ENCODE results near the gene MRTO4.

DNA sequence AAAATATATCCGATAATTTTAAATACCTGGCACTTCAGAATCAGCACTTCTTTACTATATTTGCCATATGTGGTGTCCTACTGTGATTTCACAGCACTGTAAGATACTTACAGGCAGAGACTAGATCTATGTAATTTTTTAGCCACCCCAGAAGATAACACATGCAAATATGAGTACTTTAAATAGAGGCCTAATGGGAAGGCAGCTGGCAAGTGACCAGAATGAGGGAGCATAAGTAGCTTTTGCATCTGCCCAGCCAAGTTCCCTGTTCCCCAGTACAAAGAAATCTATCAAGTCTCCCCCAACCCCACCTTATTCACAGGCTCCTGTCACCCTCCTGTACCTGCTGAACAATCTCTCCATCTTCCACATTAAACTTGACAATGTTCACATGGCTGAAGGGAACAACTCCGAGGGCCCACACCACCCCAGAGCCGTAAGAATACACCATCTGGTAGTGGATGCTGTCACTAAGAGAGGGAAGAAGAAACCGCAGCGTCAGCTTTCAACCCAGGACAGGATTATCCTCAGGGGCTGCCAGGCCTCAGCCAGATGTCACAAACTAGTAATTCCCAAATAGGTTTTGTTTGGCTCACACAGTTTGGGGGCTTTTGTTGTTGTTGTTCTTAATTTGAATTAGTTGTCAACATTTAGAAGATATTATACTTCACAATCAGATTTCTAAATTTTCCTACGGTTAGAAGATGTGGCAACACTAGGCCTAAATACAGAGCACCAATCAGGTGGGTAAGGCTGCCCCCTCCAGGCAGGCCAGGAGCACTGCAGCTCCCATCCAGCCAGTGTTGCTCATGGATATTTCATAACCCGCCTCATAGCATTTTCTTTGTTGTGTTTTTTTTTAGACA, 10.7 kb upstream of the MRTO4 start:
- TF ChIP-seq, protein P1, sequence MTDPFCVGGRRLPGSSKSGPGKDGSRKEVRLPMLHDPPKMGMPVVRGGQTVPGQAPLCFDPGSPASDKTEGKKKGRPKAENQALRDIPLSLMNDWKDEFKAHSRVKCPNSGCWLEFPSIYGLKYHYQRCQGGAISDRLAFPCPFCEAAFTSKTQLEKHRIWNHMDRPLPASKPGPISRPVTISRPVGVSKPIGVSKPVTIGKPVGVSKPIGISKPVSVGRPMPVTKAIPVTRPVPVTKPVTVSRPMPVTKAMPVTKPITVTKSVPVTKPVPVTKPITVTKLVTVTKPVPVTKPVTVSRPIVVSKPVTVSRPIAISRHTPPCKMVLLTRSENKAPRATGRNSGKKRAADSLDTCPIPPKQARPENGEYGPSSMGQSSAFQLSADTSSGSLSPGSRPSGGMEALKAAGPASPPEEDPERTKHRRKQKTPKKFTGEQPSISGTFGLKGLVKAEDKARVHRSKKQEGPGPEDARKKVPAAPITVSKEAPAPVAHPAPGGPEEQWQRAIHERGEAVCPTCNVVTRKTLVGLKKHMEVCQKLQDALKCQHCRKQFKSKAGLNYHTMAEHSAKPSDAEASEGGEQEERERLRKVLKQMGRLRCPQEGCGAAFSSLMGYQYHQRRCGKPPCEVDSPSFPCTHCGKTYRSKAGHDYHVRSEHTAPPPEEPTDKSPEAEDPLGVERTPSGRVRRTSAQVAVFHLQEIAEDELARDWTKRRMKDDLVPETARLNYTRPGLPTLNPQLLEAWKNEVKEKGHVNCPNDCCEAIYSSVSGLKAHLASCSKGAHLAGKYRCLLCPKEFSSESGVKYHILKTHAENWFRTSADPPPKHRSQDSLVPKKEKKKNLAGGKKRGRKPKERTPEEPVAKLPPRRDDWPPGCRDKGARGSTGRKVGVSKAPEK (CRISPR knock-in tag; IDR thresholded peaks at IDR 0.05; ENCODE audit: borderline replicate concordance), result no peak
- no peak for TF ChIP-seq ZNF652 (CRISPR knock-in tag; IDR thresholded peaks at IDR 0.05; ENCODE audit: borderline replicate concordance, low read depth)
- TF ChIP-seq, protein P2, sequence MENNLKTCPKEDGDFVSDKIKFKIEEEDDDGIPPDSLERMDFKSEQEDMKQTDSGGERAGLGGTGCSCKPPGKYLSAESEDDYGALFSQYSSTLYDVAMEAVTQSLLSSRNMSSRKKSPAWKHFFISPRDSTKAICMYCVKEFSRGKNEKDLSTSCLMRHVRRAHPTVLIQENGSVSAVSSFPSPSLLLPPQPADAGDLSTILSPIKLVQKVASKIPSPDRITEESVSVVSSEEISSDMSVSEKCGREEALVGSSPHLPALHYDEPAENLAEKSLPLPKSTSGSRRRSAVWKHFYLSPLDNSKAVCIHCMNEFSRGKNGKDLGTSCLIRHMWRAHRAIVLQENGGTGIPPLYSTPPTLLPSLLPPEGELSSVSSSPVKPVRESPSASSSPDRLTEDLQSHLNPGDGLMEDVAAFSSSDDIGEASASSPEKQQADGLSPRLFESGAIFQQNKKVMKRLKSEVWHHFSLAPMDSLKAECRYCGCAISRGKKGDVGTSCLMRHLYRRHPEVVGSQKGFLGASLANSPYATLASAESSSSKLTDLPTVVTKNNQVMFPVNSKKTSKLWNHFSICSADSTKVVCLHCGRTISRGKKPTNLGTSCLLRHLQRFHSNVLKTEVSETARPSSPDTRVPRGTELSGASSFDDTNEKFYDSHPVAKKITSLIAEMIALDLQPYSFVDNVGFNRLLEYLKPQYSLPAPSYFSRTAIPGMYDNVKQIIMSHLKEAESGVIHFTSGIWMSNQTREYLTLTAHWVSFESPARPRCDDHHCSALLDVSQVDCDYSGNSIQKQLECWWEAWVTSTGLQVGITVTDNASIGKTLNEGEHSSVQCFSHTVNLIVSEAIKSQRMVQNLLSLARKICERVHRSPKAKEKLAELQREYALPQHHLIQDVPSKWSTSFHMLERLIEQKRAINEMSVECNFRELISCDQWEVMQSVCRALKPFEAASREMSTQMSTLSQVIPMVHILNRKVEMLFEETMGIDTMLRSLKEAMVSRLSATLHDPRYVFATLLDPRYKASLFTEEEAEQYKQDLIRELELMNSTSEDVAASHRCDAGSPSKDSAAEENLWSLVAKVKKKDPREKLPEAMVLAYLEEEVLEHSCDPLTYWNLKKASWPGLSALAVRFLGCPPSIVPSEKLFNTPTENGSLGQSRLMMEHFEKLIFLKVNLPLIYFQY (CRISPR knock-in tag; IDR thresholded peaks at IDR 0.05; ENCODE audit: borderline replicate concordance), result no peak
- TF ChIP-seq, protein P3, sequence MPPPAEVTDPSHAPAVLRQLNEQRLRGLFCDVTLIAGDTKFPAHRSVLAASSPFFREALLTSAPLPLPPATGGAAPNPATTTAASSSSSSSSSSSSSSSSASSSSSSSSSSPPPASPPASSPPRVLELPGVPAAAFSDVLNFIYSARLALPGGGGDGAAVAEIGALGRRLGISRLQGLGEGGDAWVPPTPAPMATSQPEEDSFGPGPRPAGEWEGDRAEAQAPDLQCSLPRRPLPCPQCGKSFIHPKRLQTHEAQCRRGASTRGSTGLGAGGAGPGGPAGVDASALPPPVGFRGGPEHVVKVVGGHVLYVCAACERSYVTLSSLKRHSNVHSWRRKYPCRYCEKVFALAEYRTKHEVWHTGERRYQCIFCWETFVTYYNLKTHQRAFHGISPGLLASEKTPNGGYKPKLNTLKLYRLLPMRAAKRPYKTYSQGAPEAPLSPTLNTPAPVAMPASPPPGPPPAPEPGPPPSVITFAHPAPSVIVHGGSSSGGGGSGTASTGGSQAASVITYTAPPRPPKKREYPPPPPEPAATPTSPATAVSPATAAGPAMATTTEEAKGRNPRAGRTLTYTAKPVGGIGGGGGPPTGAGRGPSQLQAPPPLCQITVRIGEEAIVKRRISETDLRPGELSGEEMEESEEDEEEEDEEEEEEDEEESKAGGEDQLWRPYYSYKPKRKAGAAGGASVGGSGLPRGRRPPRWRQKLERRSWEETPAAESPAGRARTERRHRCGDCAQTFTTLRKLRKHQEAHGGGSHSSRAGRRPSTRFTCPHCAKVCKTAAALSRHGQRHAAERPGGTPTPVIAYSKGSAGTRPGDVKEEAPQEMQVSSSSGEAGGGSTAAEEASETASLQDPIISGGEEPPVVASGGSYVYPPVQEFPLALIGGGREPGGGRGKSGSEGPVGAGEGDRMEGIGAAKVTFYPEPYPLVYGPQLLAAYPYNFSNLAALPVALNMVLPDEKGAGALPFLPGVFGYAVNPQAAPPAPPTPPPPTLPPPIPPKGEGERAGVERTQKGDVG (CRISPR knock-in tag; IDR thresholded peaks at IDR 0.05; ENCODE audit: borderline replicate concordance), result no peak
- no peak for TF ChIP-seq TOPORS (CRISPR knock-in tag; IDR thresholded peaks at IDR 0.05)
- TF ChIP-seq, protein P4, sequence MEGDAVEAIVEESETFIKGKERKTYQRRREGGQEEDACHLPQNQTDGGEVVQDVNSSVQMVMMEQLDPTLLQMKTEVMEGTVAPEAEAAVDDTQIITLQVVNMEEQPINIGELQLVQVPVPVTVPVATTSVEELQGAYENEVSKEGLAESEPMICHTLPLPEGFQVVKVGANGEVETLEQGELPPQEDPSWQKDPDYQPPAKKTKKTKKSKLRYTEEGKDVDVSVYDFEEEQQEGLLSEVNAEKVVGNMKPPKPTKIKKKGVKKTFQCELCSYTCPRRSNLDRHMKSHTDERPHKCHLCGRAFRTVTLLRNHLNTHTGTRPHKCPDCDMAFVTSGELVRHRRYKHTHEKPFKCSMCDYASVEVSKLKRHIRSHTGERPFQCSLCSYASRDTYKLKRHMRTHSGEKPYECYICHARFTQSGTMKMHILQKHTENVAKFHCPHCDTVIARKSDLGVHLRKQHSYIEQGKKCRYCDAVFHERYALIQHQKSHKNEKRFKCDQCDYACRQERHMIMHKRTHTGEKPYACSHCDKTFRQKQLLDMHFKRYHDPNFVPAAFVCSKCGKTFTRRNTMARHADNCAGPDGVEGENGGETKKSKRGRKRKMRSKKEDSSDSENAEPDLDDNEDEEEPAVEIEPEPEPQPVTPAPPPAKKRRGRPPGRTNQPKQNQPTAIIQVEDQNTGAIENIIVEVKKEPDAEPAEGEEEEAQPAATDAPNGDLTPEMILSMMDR (CRISPR knock-in tag; IDR thresholded peaks at IDR 0.05), result peak; percentile 86
